Skeletal muscle satellite cell (primary cell): ENCODE measurements around the gene ATF7IP2.
"Not testable (repeated sequence)": the region's sequence is repeated elsewhere in the genome, so short reads cannot be mapped to it uniquely, and the experiment has no call there.

ENCODE experiments used
- H3K27me3 ChIP-seq: 2 replicates; pipeline ENCODE4 v1.7.0; 2013; ENCODE audit warnings: low read length; ENCODE audit not compliant: control insufficient read depth, insufficient read depth
- H3K36me3 ChIP-seq: 2 replicates; pipeline ENCODE4 v1.7.0; 2013; ENCODE audit warnings: mild to moderate bottlenecking, control low read depth, low read length; ENCODE audit not compliant: insufficient read depth
- H3K4me1 ChIP-seq: 2 replicates; pipeline ENCODE4 v1.7.0; 2013; ENCODE audit warnings: low read length; ENCODE audit not compliant: control insufficient read depth, insufficient read depth
- H3K4me2 ChIP-seq: 2 replicates; pipeline ENCODE4 v1.7.0; 2013; ENCODE audit warnings: mild to moderate bottlenecking, low read length
- H3K4me3 ChIP-seq: 2 replicates; pipeline ENCODE4 v1.7.0; 2013; ENCODE audit warnings: low read length
- H3K9ac ChIP-seq: 2 replicates; pipeline ENCODE4 v1.7.0; 2013; ENCODE audit warnings: mild to moderate bottlenecking, low read depth, low read length, moderate library complexity
- H3K9me3 ChIP-seq: replicated peaks from 2 replicates; pipeline ENCODE4 v1.7.0; 2013; ENCODE audit warnings: mild to moderate bottlenecking, control low read depth, low read length

ATF7IP2 gene

GRCh38 chr16:10412935-10413601, 27.2 kb downstream of the ATF7IP2 start:
- H3K36me3 ChIP-seq, result no peaks in the 10 kb centered on the region
- H3K27me3 ChIP-seq, result no peaks in the 10 kb centered on the region
- no peak overlapping the region for H3K9ac ChIP-seq
- H3K4me1 ChIP-seq, result no peaks in the 10 kb centered on the region
- no peak overlapping the region for H3K4me3 ChIP-seq
- H3K4me2 ChIP-seq, result no peak overlapping the region
- peaks cover 8% of the 10 kb centered on the region for H3K9me3 ChIP-seq

GRCh38 chr16:10418204-10418603, 32.3 kb downstream of the ATF7IP2 start:
- H3K4me1 ChIP-seq, H3K9me3 ChIP-seq, H3K4me3 ChIP-seq, H3K36me3 ChIP-seq, H3K27me3 ChIP-seq, H3K4me2 ChIP-seq, H3K9ac ChIP-seq: not testable (repeated sequence)

DNA sequence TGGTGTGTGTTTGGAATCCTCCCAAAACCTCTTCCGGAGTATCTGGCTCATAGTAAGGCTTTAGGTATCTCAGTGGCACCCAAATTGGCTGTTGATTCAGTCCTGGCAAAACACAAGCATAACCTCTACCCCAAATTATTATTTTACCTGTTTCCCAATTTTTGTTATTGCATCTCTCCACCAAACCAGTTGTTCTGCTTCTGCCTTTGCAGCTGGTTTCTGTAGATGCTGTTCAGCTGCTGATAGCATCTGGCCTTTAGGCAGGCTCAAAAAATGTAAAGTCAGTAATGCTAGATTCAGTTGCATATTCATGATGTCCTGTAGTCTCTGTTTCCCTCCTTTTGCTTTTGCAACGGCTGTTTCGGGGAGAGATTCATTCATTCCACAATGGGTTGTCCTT, 33.8 kb downstream of the ATF7IP2 start:
- H3K36me3 ChIP-seq, result no peaks in the 10 kb centered on the region
- H3K9me3 ChIP-seq, result peaks cover 3% of the 10 kb centered on the region

DNA sequence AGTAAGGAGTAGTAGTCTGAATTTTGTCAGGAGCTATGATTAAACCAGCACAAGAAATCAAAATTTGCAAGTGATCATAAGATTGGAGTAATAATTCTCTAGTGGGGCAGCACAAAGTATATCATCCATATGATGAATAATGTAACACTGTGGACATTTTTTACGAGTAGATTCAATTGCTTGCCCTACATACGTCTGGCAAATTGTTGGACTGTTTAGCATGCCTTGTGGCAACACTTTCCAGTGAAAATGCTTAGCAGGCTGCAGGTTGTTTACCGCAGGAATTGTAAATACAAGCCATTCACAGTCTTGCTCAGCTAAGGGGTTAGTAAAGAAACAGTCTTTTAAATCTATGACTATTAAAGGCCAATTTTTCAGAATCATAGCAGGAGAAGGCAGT, 35.7 kb downstream of the ATF7IP2 start:
- no peaks in the 10 kb centered on the region for H3K4me1 ChIP-seq
- no peaks in the 10 kb centered on the region for H3K36me3 ChIP-seq
- no peak overlapping the region for H3K4me3 ChIP-seq
- H3K4me2 ChIP-seq, result no peak overlapping the region
- H3K27me3 ChIP-seq, result no peaks in the 10 kb centered on the region
- no peak overlapping the region for H3K9ac ChIP-seq
- no peaks in the 10 kb centered on the region for H3K9me3 ChIP-seq

More for the DNA sequence above, 33.8 kb downstream of the ATF7IP2 start:
- no peak overlapping the region for H3K4me2 ChIP-seq
- H3K4me3 ChIP-seq, result no peak overlapping the region
- H3K9ac ChIP-seq, result no peak overlapping the region
- no peaks in the 10 kb centered on the region for H3K4me1 ChIP-seq
- no peaks in the 10 kb centered on the region for H3K27me3 ChIP-seq

DNA sequence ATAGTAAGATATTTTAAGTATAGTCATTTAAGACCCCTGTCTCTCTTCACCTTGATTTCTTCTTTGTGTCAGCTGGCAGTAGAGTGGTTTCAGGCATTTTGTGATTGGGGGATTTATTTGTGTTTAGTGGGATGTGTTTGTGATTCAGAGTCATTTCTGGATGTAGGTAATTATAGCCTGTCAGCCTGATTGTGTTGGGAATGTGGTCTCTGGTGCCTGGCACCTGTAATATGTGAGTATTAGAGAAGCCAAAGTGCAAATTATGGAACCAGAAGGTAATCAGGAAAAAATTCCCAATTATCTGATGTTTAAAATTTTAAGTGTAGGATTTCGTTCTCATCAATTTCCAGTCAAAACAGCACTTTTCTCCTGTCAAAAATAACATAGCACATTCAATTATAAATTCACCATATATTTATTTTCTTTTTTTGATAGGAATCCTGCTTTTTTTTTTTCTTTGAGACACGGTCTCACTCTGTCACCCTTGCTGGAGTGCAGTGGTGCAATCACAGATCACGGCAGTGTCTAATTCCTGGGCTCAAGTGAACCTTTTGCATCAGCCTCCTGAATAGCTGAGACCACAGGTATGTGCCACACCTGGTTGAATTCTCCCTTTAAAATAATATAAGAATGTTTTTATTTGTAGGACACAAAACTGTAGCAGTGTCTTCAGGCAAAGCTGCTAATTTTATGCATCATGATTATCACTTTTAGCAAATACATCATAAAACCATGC, 42.7 kb downstream of the ATF7IP2 start:
- Histone ChIP-seq H3K4me1 (no peaks in the 10 kb centered on the region), H3K9me3 (no peaks in the 10 kb centered on the region), H3K4me3 (no peak overlapping the region), H3K4me2 (no peak overlapping the region), H3K27me3 (no peaks in the 10 kb centered on the region), H3K9ac (no peak overlapping the region), H3K36me3 (no peaks in the 10 kb centered on the region)

DNA sequence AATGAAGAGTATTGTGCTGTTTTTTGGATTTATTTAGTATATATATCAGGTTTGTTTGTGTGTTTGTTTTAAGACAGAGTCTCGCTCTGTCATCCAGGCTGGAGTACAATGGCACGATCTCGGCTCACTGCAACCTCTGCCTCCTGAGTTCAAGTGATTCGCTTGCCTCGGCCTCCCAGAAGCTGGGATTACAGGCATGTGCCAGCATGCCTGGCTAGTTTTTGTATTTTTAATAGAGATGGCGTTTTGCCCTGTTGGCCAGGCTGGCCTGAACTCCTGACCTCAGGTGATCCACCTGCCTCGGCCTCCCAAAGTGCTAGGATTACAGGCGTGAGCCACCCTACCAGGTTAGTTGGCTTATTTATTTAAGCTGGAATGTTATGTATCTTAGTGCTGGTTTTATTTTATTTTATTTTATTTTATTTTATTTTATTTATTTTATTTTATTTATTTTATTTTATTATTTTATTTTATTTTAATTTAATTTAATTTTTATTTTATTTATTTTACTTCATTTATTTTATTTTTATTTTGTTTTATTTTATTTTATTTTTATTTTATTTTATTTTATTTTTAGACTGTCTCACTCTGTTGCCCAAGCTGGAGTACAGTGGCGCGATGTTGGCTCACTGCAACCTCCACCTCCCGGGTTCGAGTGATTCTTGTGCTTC, 43.6 kb downstream of the ATF7IP2 start:
- not testable (repeated sequence) for H3K4me3 ChIP-seq, H3K27me3 ChIP-seq, H3K36me3 ChIP-seq, H3K9me3 ChIP-seq, H3K4me1 ChIP-seq, H3K9ac ChIP-seq, H3K4me2 ChIP-seq

- no peak overlapping the region for H3K4me3 ChIP-seq
- no peaks in the 10 kb centered on the region for H3K4me1 ChIP-seq
- no peak overlapping the region for H3K9ac ChIP-seq
- H3K27me3 ChIP-seq, result no peaks in the 10 kb centered on the region
- H3K9me3 ChIP-seq, result peaks cover 5% of the 10 kb centered on the region
- H3K4me2 ChIP-seq, result no peak overlapping the region
- no peaks in the 10 kb centered on the region for H3K36me3 ChIP-seq
These were observed 55.9 kb downstream of the ATF7IP2 start for GRCh38 chr16:10441726-10442125.

DNA sequence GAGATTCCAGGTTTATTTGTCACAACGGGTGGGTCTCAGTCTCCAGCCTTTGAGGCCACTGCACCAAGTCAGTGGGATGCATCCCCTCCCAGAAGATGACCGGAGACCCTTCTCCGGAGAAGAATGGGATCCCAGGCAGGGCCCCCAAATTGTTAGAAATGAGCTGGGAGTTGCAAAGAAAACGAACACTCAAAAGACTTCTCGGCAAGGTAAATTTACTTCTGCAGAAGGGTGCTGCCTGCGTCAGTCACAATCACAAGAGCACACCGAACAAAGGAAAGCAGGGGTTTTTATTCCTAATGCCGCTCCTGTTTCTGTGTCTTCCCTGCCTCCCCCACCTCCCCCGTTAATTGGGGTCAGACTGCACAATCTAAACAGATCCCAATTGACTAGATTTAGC, 61.4 kb downstream of the ATF7IP2 start:
- H3K27me3 ChIP-seq, result no peaks in the 10 kb centered on the region

GRCh38 chr16:10452208-10453158, 66.6 kb downstream of the ATF7IP2 start:
- not testable (repeated sequence) for H3K4me2 ChIP-seq, H3K4me1 ChIP-seq, H3K9me3 ChIP-seq, H3K9ac ChIP-seq, H3K4me3 ChIP-seq, H3K36me3 ChIP-seq, H3K27me3 ChIP-seq

More for the DNA sequence above, 61.4 kb downstream of the ATF7IP2 start:
- Histone ChIP-seq H3K4me2 (no peak overlapping the region), H3K4me3 (no peak overlapping the region), H3K9me3 (peaks cover 4% of the 10 kb centered on the region), H3K4me1 (no peaks in the 10 kb centered on the region), H3K9ac (no peak overlapping the region), H3K36me3 (no peaks in the 10 kb centered on the region)

DNA sequence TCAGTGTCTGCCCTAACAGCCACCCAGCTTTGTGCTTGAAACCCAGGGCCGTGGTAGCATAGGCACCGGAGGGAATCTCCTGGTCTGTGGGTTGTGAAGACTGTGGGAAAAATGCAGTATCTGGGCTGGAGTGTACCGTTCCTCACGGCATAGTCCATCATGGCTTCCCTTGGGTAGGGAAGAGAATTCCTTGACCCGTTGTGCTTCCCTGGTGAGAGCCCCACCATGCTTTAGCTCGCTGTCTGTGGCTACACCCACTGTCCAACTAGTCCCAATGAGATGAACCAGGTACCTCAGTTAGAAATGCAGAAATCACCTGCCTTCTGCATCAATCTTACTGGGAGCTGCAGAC, 67.3 kb downstream of the ATF7IP2 start:
- H3K4me1 ChIP-seq, result no peaks in the 10 kb centered on the region
- H3K4me3 ChIP-seq, result no peak overlapping the region
- H3K36me3 ChIP-seq, result no peaks in the 10 kb centered on the region
- H3K9me3 ChIP-seq, result no peaks in the 10 kb centered on the region
- H3K4me2 ChIP-seq, result no peak overlapping the region
- no peak overlapping the region for H3K9ac ChIP-seq
- H3K27me3 ChIP-seq, result no peaks in the 10 kb centered on the region

DNA sequence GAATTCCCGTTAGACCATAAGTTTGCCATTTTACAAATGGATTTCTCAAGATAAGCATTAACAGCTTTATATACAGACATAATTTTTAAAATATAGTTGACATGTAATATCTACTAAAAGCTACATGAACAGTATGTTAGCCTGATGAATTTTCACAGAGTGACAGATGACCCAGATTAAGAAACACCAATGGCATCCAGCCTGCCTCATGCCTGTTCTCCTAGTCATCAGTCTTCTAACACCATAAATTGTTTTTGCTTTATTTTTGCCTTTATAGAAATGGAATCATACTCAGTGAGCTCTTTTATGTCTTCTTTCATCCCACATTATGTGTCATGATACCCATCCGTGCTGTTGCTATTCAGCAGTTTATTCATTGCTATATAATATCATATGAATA, 80.0 kb downstream of the ATF7IP2 start:
- Histone ChIP-seq H3K4me2 (no peak overlapping the region), H3K36me3 (no peaks in the 10 kb centered on the region), H3K9ac (no peak overlapping the region), H3K9me3 (no peaks in the 10 kb centered on the region), H3K4me3 (no peak overlapping the region), H3K4me1 (no peaks in the 10 kb centered on the region), H3K27me3 (no peaks in the 10 kb centered on the region)
